HEK293 (cell line): ENCODE data around the gene UPK3A.

Experiments used
- CTCF ChIA-PET: fragments of 350-600 bp; formaldehyde crosslinking; extraction: SDS; loops from one replicate; lab custom pipeline; 2021; ENCODE audit warnings: antibody characterized with exemption; lab: Yijun Ruan, JAX
- POLR2A ChIA-PET: fragments of 300-600 bp; formaldehyde crosslinking; extraction: SDS; loops from one replicate; lab custom pipeline; 2020; ENCODE audit warnings: antibody characterized with exemption, inconsistent platforms; lab: Yijun Ruan, JAX
- H3K27ac ChIP-seq: fragments of 200-500 bp; sonication (Bioruptor generic); 2 replicates; pipeline ENCODE4 v1.5.1; 2014; ENCODE audit warnings: low read depth, low read length, control low read depth, inconsistent platforms; ENCODE audit errors: extremely low read depth
- H3K36me3 ChIP-seq, 2 experiments: fragments of 200-500 bp in 1 of 2; sonication (Bioruptor generic) in 1 of 2; 1 replicate in 1 of 2; 2 replicates in 1 of 2; pipeline ENCODE4 v1.5.1; 2014 to 2017; ENCODE audit warnings: inconsistent platforms in 2 of 2, low read length in 2 of 2; ENCODE audit not compliant: control insufficient read depth in 2 of 2, insufficient read depth in 1 of 2
- H3K4me1 ChIP-seq: fragments of 200-500 bp; sonication (Bioruptor generic); 2 replicates; pipeline ENCODE4 v1.5.1; 2014; ENCODE audit warnings: mild to moderate bottlenecking, low read length, inconsistent platforms; ENCODE audit not compliant: control insufficient read depth, insufficient read depth
- H3K4me3 ChIP-seq: 2 replicates; pipeline ENCODE4 v1.5.1; 2011; ENCODE audit warnings: low read depth, mild to moderate bottlenecking, control low read depth, low read length, moderate library complexity
- H3K9me3 ChIP-seq: fragments of 200-500 bp; sonication (Bioruptor generic); 2 replicates; pipeline ENCODE4 v1.5.1; 2014; ENCODE audit warnings: low read depth, low read length, inconsistent platforms; ENCODE audit not compliant: control insufficient read depth, insufficient read depth
- BCL11A ChIP-seq: fragments of 450-650 bp; formaldehyde crosslinking; IDR thresholded peaks from 2 replicates; pipeline ENCODE4 v1.5.1; 2016; ENCODE audit warnings: low read depth, missing biosample characterization, missing genetic modification characterization
- BCL11B ChIP-seq: fragments of 450-650 bp; formaldehyde crosslinking; IDR thresholded peaks from 2 replicates; pipeline ENCODE4 v1.5.1; 2016; ENCODE audit warnings: low read depth, missing biosample characterization, missing genetic modification characterization
- CTCF ChIP-seq: fragments of 450-650 bp; formaldehyde crosslinking; IDR thresholded peaks from 2 replicates; pipeline ENCODE4 v1.5.1; 2016; ENCODE audit warnings: missing biosample characterization, missing genetic modification characterization
- EGR2 ChIP-seq: fragments of 450-650 bp; formaldehyde crosslinking; IDR thresholded peaks from 2 replicates; pipeline ENCODE4 v1.5.1; 2016; ENCODE audit warnings: low read depth, missing biosample characterization, missing genetic modification characterization
- KLF10 ChIP-seq: fragments of 450-650 bp; IDR thresholded peaks from 2 replicates; pipeline ENCODE4 v1.5.1; 2018; ENCODE audit warnings: missing biosample characterization, mild to moderate bottlenecking, missing genetic modification characterization
- PRDM2 ChIP-seq: fragments of 450-650 bp; formaldehyde crosslinking; IDR thresholded peaks from 2 replicates; pipeline ENCODE4 v1.5.1; 2016; ENCODE audit warnings: missing biosample characterization, missing genetic modification characterization, borderline replicate concordance
- SCRT1 ChIP-seq: fragments of 450-650 bp; formaldehyde crosslinking; IDR thresholded peaks from 2 replicates; pipeline ENCODE4 v1.5.1; 2016; ENCODE audit warnings: missing biosample characterization, missing genetic modification characterization, borderline replicate concordance
- ZBTB20 ChIP-seq: fragments of 450-650 bp; formaldehyde crosslinking; IDR thresholded peaks from 2 replicates; pipeline ENCODE4 v1.5.1; 2016; ENCODE audit warnings: missing biosample characterization, missing genetic modification characterization
- ZBTB21 ChIP-seq: fragments of 450-650 bp; formaldehyde crosslinking; IDR thresholded peaks from 2 replicates; pipeline ENCODE4 v1.5.1; 2017; ENCODE audit warnings: missing biosample characterization, missing genetic modification characterization
- ZIC2 ChIP-seq: fragments of 450-650 bp; formaldehyde crosslinking; IDR thresholded peaks from 2 replicates; pipeline ENCODE4 v1.5.1; 2016; ENCODE audit warnings: missing biosample characterization, missing genetic modification characterization
- ZNF18 ChIP-seq: fragments of 450-650 bp; formaldehyde crosslinking; IDR thresholded peaks from 2 replicates; pipeline ENCODE4 v1.5.1; 2016; ENCODE audit warnings: missing biosample characterization, missing genetic modification characterization
- ZNF19 ChIP-seq: fragments of 450-650 bp; formaldehyde crosslinking; IDR thresholded peaks from 2 replicates; pipeline ENCODE4; 2016; ENCODE audit warnings: missing biosample characterization, missing genetic modification characterization, low read depth
- ZNF394 ChIP-seq: fragments of 450-650 bp; formaldehyde crosslinking; IDR thresholded peaks from 2 replicates; pipeline ENCODE4 v1.5.1; 2016; ENCODE audit warnings: missing biosample characterization, missing genetic modification characterization, mild to moderate bottlenecking, moderate library complexity, borderline replicate concordance
- ZNF398 ChIP-seq: fragments of 450-650 bp; formaldehyde crosslinking; IDR thresholded peaks from 2 replicates; pipeline ENCODE4 v1.5.1; 2017; ENCODE audit warnings: missing biosample characterization, missing genetic modification characterization
- ZNF488 ChIP-seq: fragments of 450-650 bp; formaldehyde crosslinking; IDR thresholded peaks from 2 replicates; pipeline ENCODE4 v1.5.1; 2016; ENCODE audit warnings: missing biosample characterization, missing genetic modification characterization
- ZNF514 ChIP-seq: fragments of 450-650 bp; formaldehyde crosslinking; IDR thresholded peaks from 2 replicates; pipeline ENCODE4 v1.5.1; 2016; ENCODE audit warnings: missing biosample characterization, missing genetic modification characterization
- ZNF561 ChIP-seq: fragments of 450-650 bp; IDR thresholded peaks from 2 replicates; pipeline ENCODE4 v1.5.1; 2018; ENCODE audit warnings: missing biosample characterization, missing genetic modification characterization, borderline replicate concordance
- ZNF701 ChIP-seq: fragments of 450-650 bp; formaldehyde crosslinking; IDR thresholded peaks from 2 replicates; pipeline ENCODE4 v1.5.1; 2016; ENCODE audit warnings: missing biosample characterization, missing genetic modification characterization
- ZNF76 ChIP-seq: fragments of 450-650 bp; formaldehyde crosslinking; IDR thresholded peaks from 2 replicates; pipeline ENCODE4; 2016; ENCODE audit warnings: low read depth, missing biosample characterization, missing genetic modification characterization, borderline replicate concordance
- ZNF792 ChIP-seq: fragments of 450-650 bp; formaldehyde crosslinking; IDR thresholded peaks from 2 replicates; pipeline ENCODE4 v1.5.1; 2016; ENCODE audit warnings: missing biosample characterization, missing genetic modification characterization
- ZSCAN23 ChIP-seq: fragments of 450-650 bp; formaldehyde crosslinking; IDR thresholded peaks from 2 replicates; pipeline ENCODE4 v1.5.1; 2016; ENCODE audit warnings: missing biosample characterization, missing genetic modification characterization
- ZSCAN30 ChIP-seq: fragments of 450-650 bp; IDR thresholded peaks from 2 replicates; pipeline ENCODE4 v1.5.1; 2018; ENCODE audit warnings: missing biosample characterization, mild to moderate bottlenecking, missing genetic modification characterization, moderate library complexity

UPK3A gene

GRCh38 chr22:45310331-45310976 lies 25.7 kb downstream of the UPK3A start (continued):
- no peak for TF ChIP-seq PRDM2

- Histone ChIP-seq H3K4me3 (peak overlapping the region; percentile 78), H3K4me1 (peaks cover 16% of the 10 kb centered on the region), H3K27ac (no peak overlapping the region), H3K9me3 (no peaks in the 10 kb centered on the region), H3K36me3 (peaks cover 0 to 8% of the 10 kb centered on the region in 2 experiments; a peak in 2 of 3 replicates)
- ChIA-PET CTCF (no interaction called here), POLR2A (no interaction called here)
- TF ChIP-seq ZNF19 (tag by site-specific recombination) (no peak), SCRT1 (tag by site-specific recombination) (no peak), EGR2 (tag by site-specific recombination) (peak; percentile 54), ZBTB20 (tag by site-specific recombination) (peak; percentile 23; the same call in 1 of the 2 replicates), ZNF394 (tag by site-specific recombination) (no peak; the same call in 1 of the 2 replicates), KLF10 (tag by site-specific recombination) (no peak), ZNF18 (tag by site-specific recombination) (no peak), ZNF561 (no peak), ZNF701 (tag by site-specific recombination) (no peak), ZNF398 (tag by site-specific recombination) (no peak), CTCF (tag by site-specific recombination) (no peak), BCL11A (tag by site-specific recombination) (no peak), ZNF488 (tag by site-specific recombination) (no peak), ZNF792 (no peak), ZIC2 (tag by site-specific recombination) (no peak), BCL11B (tag by site-specific recombination) (no peak), ZNF76 (peak; percentile 69; the same call in 1 of the 2 replicates), ZSCAN30 (tag by site-specific recombination) (no peak), ZNF514 (no peak), ZBTB21 (tag by site-specific recombination) (no peak), ZSCAN23 (tag by site-specific recombination) (no peak)
Measured at GRCh38 chr22:45310977-45311531, 26.3 kb downstream of the UPK3A start.
